Activated T-cell treated with anti-CD3 and anti-CD28 coated beads, Interleukin-2, amount 50 U/mL, for 24 hours (primary cell): ENCODE results near the gene MAEA.

ENCODE experiments used
- DNase-seq: peaks from one replicate; pipeline ENCODE4 v3.0.0-alpha.2; 2020
- H3K27ac Mint-ChIP-seq: 2 replicates; pipeline ENCODE4 v1.8.0; 2020; ENCODE audit warnings: mild to moderate bottlenecking, mixed read lengths
- H3K27me3 Mint-ChIP-seq: 2 replicates; pipeline ENCODE4 v1.8.0; 2020; ENCODE audit warnings: mixed read lengths
- H3K36me3 Mint-ChIP-seq: 2 replicates; pipeline ENCODE4 v1.8.0; 2020; ENCODE audit warnings: low read depth, mixed read lengths
- H3K4me1 Mint-ChIP-seq: 2 replicates; pipeline ENCODE4 v1.8.0; 2020; ENCODE audit warnings: low read depth, mixed read lengths
- H3K4me3 Mint-ChIP-seq: 2 replicates; pipeline ENCODE4 v1.8.0; 2020; ENCODE audit warnings: mild to moderate bottlenecking, moderate library complexity, mixed read lengths
- H3K9me3 Mint-ChIP-seq: 2 replicates; pipeline ENCODE4 v1.8.0; 2020; ENCODE audit warnings: mixed read lengths

MAEA gene

GRCh38 chr4:1297023-1297395 lies 7.3 kb downstream of the MAEA start:
- peaks cover 78% of the 10 kb centered on the region for H3K36me3 Mint-ChIP-seq
- no peak overlapping the region for H3K4me3 Mint-ChIP-seq
- H3K27me3 Mint-ChIP-seq, result no peaks in the 10 kb centered on the region
- peak overlapping the region; percentile 81 for H3K27ac Mint-ChIP-seq
- DNase-seq, result no peak
- H3K9me3 Mint-ChIP-seq, result no peaks in the 10 kb centered on the region
- H3K4me1 Mint-ChIP-seq, result peaks cover 71% of the 10 kb centered on the region

- Mint-ChIP-seq H3K4me1 (peaks cover 67% of the 10 kb centered on the region), H3K4me3 (no peak overlapping the region), H3K9me3 (no peaks in the 10 kb centered on the region), H3K27ac (peak overlapping the region; percentile 34), H3K36me3 (peaks cover 75% of the 10 kb centered on the region), H3K27me3 (no peaks in the 10 kb centered on the region)
- no peak for DNase-seq
Measured at GRCh38 chr4:1297456-1298325, 8.0 kb downstream of the MAEA start.

- Mint-ChIP-seq H3K9me3 (no peaks in the 10 kb centered on the region), H3K4me1 (peaks cover 69% of the 10 kb centered on the region)
Measured at GRCh38 chr4:1298461-1298860, 8.8 kb downstream of the MAEA start.

GRCh38 chr4:1299301-1299860 lies 9.7 kb downstream of the MAEA start:
- Mint-ChIP-seq H3K9me3 (no peaks in the 10 kb centered on the region), H3K27me3 (no peaks in the 10 kb centered on the region), H3K36me3 (peaks cover 71% of the 10 kb centered on the region), H3K4me3 (no peak overlapping the region), H3K27ac (peak overlapping the region; percentile 53), H3K4me1 (peaks cover 59% of the 10 kb centered on the region)
- DNase-seq, result no peak

More at GRCh38 chr4:1298461-1298860, 8.8 kb downstream of the MAEA start:
- Mint-ChIP-seq H3K27me3 (no peaks in the 10 kb centered on the region), H3K4me3 (no peak overlapping the region), H3K36me3 (peaks cover 79% of the 10 kb centered on the region), H3K27ac (no peak overlapping the region)
- no peak for DNase-seq

- peak; percentile 49 for DNase-seq
- Mint-ChIP-seq H3K4me1 (peaks cover 62% of the 10 kb centered on the region), H3K36me3 (peaks cover 79% of the 10 kb centered on the region), H3K27ac (peak overlapping the region; percentile 86), H3K4me3 (no peak overlapping the region), H3K9me3 (no peaks in the 10 kb centered on the region), H3K27me3 (no peaks in the 10 kb centered on the region)
Measured at GRCh38 chr4:1300466-1301455, 11.1 kb downstream of the MAEA start.

GRCh38 chr4:1302159-1302558 lies 12.5 kb downstream of the MAEA start:
- Mint-ChIP-seq H3K4me3 (no peak overlapping the region), H3K9me3 (no peaks in the 10 kb centered on the region), H3K27me3 (no peaks in the 10 kb centered on the region), H3K36me3 (peaks cover 79% of the 10 kb centered on the region), H3K4me1 (peaks cover 67% of the 10 kb centered on the region), H3K27ac (peak overlapping the region; percentile 58)
- no peak for DNase-seq

GRCh38 chr4:1305261-1305711 lies 15.6 kb downstream of the MAEA start:
- no peaks in the 10 kb centered on the region for H3K9me3 Mint-ChIP-seq
- peaks cover 62% of the 10 kb centered on the region for H3K36me3 Mint-ChIP-seq
- peaks cover 77% of the 10 kb centered on the region for H3K4me1 Mint-ChIP-seq
- DNase-seq, result no peak
- H3K27me3 Mint-ChIP-seq, result no peaks in the 10 kb centered on the region
- peak overlapping the region; percentile 89 for H3K27ac Mint-ChIP-seq
- H3K4me3 Mint-ChIP-seq, result peak overlapping the region; percentile 5

- peaks cover 55% of the 10 kb centered on the region for H3K36me3 Mint-ChIP-seq
- peak overlapping the region; percentile 89 for H3K27ac Mint-ChIP-seq
- H3K4me1 Mint-ChIP-seq, result peaks cover 76% of the 10 kb centered on the region
- H3K4me3 Mint-ChIP-seq, result peak overlapping the region; percentile 44
- H3K9me3 Mint-ChIP-seq, result no peaks in the 10 kb centered on the region
- H3K27me3 Mint-ChIP-seq, result no peaks in the 10 kb centered on the region
- peak; percentile 55 for DNase-seq
Measured at GRCh38 chr4:1305781-1306455, 16.2 kb downstream of the MAEA start.

GRCh38 chr4:1307951-1308735 lies 18.5 kb downstream of the MAEA start:
- H3K9me3 Mint-ChIP-seq, result no peaks in the 10 kb centered on the region
- H3K4me1 Mint-ChIP-seq, result peaks cover 72% of the 10 kb centered on the region
- no peaks in the 10 kb centered on the region for H3K27me3 Mint-ChIP-seq
- H3K4me3 Mint-ChIP-seq, result no peak overlapping the region
- DNase-seq, result no peak
- peak overlapping the region; percentile 85 for H3K27ac Mint-ChIP-seq
- H3K36me3 Mint-ChIP-seq, result peaks cover 56% of the 10 kb centered on the region

GRCh38 chr4:1309261-1310010 lies 19.7 kb downstream of the MAEA start:
- peaks cover 74% of the 10 kb centered on the region for H3K4me1 Mint-ChIP-seq
- H3K27ac Mint-ChIP-seq, result peak overlapping the region; percentile 85
- H3K36me3 Mint-ChIP-seq, result peaks cover 64% of the 10 kb centered on the region
- peak overlapping the region; percentile 67 for H3K4me3 Mint-ChIP-seq
- DNase-seq, result peak; percentile 67
- H3K27me3 Mint-ChIP-seq, result no peaks in the 10 kb centered on the region
- H3K9me3 Mint-ChIP-seq, result no peaks in the 10 kb centered on the region

- peaks cover 71% of the 10 kb centered on the region for H3K4me1 Mint-ChIP-seq
Measured at GRCh38 chr4:1310031-1310795, 20.5 kb downstream of the MAEA start.

More at GRCh38 chr4:1310031-1310795, 20.5 kb downstream of the MAEA start:
- no peak for DNase-seq
- H3K27ac Mint-ChIP-seq, result peak overlapping the region; percentile 58
- peak overlapping the region; percentile 67 for H3K4me3 Mint-ChIP-seq
- no peaks in the 10 kb centered on the region for H3K9me3 Mint-ChIP-seq
- no peaks in the 10 kb centered on the region for H3K27me3 Mint-ChIP-seq
- peaks cover 64% of the 10 kb centered on the region for H3K36me3 Mint-ChIP-seq
